Measurements from ENCODE around the gene TCERG1L.

TCERG1L gene

DNA sequence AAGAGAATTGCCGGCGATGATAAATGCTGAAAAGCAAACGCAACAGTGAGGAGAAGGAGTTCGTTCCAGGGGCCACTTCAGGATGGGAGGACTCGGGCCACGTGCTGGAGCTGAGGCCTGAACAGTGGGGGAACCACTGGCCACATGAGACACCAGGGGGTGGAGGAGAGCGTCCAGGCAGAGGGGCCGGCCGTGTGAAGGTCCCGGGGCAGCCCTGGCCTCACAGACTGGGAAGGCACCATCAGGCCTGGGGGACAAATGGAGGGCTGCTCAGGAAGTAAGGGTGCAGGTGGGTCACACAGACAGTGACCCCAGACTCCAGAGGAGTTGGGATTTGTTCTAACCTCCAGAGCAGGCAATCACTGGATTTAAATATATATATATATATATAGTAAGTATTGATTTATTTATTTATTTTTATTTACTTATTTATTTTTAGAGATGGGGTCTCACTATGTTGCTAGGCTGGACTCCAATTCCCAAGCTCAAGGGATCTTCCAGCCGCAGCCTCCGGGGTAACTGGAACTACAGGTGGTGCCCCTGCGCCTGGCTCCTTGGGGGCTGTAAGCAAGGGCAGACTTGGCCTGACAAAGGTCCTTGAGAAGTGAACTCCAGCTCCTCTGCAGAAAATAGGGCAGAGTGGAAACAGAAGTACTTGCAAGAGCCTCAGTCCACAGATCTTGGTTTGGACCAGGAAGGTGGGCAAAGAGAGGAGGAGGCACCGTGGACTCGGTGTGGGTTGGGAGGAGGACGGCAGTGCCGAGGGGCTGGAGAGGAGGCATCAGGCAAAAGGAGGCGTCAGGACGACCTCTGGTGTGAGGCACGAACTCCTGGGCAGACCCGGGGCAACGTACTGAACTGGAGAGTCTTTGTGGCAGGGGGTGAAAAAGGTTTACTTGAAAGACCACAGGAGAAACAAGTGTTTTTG lies 57.3 kb downstream of the TCERG1L start:
- TF ChIP-seq TAF1 (IDR thresholded peaks at IDR 0.05; ENCODE audit: borderline replicate concordance, low read depth, low read length) (no peak), POLR2A (IDR thresholded peaks at IDR 0.05; ENCODE audit: low read depth, low read length) (no peak), POLR2AphosphoS5 (IDR thresholded peaks at IDR 0.05; ENCODE audit: low read depth, low read length) (no peak)
- DNase-seq (ENCODE audit: insufficient read length) (no peak), FAIRE-seq (no peak)

DNA sequence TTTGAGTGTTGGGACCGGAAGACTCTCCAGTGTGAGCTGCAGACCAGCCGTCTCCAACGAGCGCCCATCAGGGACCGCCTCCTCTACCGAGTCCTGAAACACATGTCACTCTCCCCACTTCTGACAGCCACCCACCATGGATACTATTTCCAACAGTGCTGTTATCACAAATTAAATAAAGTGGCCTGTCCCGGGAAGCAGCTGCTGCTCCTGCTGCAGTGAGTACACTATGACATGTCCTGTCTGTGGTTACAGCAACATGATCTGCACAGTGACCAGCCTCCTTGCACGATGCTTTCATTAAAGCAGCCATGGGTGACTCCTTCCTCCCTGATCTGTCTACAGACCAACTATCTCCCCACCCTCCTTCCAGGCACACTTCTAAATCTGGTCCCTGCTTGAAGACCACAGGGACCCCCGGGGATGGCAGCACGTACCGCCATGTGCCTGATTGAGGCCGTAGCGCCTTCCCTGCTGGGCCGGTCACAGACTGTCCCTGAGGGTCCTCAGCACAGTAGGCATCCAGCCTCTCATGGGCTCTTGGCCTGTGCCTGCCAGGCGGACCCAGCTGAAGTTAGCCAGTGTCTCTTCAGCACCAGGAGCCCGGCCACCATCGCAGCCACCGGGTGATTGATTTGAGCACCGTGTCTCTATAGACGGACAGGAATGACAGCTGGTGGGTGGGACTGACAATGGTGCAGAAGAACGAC lies 58.8 kb downstream of the TCERG1L start:
- DNase-seq (ENCODE audit: insufficient read length), result no peak
- FAIRE-seq, result no peak
- no peak for TF ChIP-seq TAF1 (IDR thresholded peaks at IDR 0.05; ENCODE audit: borderline replicate concordance, low read depth, low read length)
- no peak for TF ChIP-seq POLR2AphosphoS5 (IDR thresholded peaks at IDR 0.05; ENCODE audit: low read depth, low read length)
- TF ChIP-seq POLR2A (IDR thresholded peaks at IDR 0.05; ENCODE audit: low read depth, low read length), result no peak

DNA sequence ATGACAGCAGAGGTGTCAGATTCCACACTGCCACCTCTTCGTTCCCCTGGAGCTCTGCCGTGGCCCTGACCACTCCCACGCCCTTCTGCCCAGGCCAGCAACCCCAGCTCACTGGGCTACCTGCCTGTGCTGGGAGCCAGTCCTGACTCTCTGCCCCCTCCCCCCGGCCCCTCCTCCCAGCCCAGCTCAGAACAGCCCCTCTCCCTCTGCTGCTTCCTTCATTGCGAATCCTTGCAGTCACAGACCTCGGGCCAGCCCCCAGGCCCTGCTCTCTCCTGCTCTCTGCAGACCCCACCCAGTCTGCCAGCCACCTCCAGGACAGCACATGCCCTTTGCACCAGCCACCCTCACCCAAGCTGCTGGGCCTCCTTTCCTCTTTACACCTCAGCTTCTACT lies 60.4 kb downstream of the TCERG1L start:
- TF ChIP-seq POLR2AphosphoS5 (IDR thresholded peaks at IDR 0.05; ENCODE audit: low read depth, low read length) (no peak), TAF1 (IDR thresholded peaks at IDR 0.05; ENCODE audit: borderline replicate concordance, low read depth, low read length) (no peak), POLR2A (IDR thresholded peaks at IDR 0.05; ENCODE audit: low read depth, low read length) (no peak)
- no peak for DNase-seq (ENCODE audit: insufficient read length)
- FAIRE-seq, result no peak

DNA sequence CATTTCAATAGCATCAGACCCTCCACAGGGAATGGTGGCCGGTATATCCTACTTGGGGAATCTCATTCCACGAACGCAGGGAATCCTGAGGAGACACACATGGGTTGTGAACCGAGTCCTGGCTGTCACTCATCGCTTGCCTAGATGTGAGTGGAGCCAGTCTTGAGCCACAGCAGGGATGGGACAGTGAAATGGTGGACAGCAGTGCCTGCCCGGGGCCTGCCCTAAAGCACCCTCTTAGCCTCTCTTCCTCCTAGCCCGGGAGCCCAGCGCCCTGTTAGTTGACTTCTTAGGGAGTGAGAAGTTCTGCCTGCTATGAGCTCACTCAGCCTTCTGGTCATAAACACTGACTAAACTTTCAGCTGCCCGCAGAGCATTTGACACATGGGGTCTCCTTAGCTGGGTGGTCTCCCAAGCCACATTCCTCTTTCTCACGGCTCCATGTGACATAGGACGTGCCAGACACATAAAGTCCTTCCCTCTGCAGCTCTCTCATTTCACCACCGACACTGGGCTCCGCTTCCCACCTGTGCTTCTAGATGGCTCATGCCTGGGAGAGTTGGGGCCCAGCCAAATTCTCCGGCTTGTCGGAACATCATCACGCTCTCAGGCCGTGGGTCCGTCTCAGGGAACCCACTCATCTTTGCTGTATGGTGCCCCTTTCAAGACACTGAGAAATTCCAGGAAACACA lies 60.9 kb downstream of the TCERG1L start:
- no peak for TF ChIP-seq TAF1 (IDR thresholded peaks at IDR 0.05; ENCODE audit: borderline replicate concordance, low read depth, low read length)
- no peak for TF ChIP-seq POLR2A (IDR thresholded peaks at IDR 0.05; ENCODE audit: low read depth, low read length)
- no peak for TF ChIP-seq POLR2AphosphoS5 (IDR thresholded peaks at IDR 0.05; ENCODE audit: low read depth, low read length)
- DNase-seq (ENCODE audit: insufficient read length), result no peak
- no peak for FAIRE-seq

DNA sequence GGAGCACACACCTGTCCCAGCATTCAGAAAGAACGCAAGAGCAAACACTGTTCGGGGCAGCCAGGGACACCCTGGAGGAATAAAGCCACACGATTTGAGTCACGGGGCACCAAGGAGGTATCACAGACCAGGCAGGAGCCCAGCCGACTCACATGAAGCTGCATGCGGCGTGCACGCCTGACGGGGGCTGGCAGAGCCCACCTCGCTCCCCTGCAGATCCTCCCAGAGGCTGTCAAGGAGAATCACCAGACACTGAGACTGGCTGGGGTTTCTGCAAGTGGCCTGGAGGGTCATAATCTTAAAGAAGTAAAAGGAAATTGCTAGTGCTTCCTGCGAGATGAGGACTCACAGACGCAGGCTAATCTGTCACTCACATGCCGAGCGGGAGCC lies 61.6 kb downstream of the TCERG1L start:
- no peak for DNase-seq (ENCODE audit: insufficient read length)
- no peak for TF ChIP-seq POLR2AphosphoS5 (IDR thresholded peaks at IDR 0.05; ENCODE audit: low read depth, low read length)
- no peak for TF ChIP-seq TAF1 (IDR thresholded peaks at IDR 0.05; ENCODE audit: borderline replicate concordance, low read depth, low read length)
- TF ChIP-seq POLR2A (IDR thresholded peaks at IDR 0.05; ENCODE audit: low read depth, low read length), result no peak
- no peak for FAIRE-seq

DNA sequence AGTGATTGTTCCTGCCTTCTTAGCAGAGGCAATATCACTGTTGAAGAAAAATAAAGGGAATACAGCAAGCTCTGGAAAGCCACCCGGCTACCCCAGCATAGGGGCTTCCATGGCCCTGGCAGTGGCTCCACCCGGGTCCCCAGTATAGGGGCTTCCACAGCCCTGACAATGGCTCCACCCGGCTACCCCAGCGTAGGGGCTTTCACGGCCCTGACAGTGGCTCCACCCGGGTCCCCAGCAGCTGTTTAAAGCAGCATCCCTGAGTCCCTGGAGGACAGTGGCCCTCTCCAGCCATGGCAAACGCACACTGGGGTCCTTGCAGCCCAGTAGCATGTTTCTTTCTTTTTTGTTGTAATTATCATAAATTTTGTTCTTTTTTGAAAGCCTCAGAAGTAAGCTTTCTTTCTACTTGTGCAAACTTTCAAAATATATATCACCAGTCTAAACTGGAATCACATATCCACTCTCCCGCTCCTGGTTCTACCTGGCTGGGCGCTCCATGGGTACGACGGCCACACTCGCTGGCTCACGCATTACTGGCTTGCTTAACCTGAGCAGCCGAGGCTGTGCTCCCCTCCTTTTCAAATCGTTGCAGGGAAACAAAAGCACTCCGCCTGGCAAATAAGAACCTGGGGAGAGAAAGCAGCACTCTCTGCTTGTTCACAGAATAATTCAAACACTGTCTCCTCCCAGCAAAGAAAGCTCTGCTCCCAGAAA lies 62.1 kb downstream of the TCERG1L start:
- no peak for FAIRE-seq
- DNase-seq (ENCODE audit: insufficient read length), result no peak
- no peak for TF ChIP-seq POLR2A (IDR thresholded peaks at IDR 0.05; ENCODE audit: low read depth, low read length)
- TF ChIP-seq TAF1 (IDR thresholded peaks at IDR 0.05; ENCODE audit: borderline replicate concordance, low read depth, low read length), result no peak
- no peak for TF ChIP-seq POLR2AphosphoS5 (IDR thresholded peaks at IDR 0.05; ENCODE audit: low read depth, low read length)

DNA sequence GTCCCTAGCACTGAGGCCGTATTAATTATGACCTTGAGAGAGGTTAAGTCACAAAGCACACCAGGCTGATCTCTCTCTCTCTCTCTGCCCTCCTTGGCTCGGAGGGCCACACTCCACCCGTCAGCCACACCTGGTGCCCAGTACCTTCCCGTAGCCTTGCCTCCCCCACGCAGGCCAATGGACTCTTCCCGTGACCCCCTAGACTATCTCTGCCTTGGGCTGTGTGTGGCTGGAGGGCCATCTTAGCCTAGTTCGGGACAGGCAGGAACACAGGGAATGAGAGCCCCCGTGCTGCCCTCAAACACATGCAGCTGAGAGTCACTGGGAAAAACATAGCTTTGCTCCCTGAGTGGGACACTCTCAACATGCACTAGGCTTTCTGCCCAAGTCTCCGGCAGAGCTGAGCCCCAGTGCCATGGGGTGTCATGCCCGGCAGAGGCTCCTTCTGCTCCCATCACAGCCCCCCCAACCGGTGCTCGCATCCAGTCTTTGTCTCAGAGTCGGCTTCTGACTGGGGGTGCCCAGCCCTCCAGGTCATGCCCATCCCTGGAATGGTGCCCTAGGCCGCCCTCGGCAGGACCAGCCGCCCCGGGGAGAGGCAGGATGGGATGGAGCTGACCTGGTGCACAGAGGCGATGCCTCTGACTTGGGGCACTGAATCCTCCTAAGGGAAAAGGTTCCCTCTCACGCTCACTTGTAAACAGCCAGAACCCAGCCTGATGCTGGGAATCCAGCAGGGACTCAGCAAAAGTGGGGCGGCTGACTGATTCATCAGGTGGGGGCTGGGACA lies 63.0 kb downstream of the TCERG1L start:
- DNase-seq (ENCODE audit: insufficient read length) (no peak), FAIRE-seq (no peak)
- no peak for TF ChIP-seq TAF1 (IDR thresholded peaks at IDR 0.05; ENCODE audit: borderline replicate concordance, low read depth, low read length)
- no peak for TF ChIP-seq POLR2AphosphoS5 (IDR thresholded peaks at IDR 0.05; ENCODE audit: low read depth, low read length)
- TF ChIP-seq POLR2A (IDR thresholded peaks at IDR 0.05; ENCODE audit: low read depth, low read length), result no peak

DNA sequence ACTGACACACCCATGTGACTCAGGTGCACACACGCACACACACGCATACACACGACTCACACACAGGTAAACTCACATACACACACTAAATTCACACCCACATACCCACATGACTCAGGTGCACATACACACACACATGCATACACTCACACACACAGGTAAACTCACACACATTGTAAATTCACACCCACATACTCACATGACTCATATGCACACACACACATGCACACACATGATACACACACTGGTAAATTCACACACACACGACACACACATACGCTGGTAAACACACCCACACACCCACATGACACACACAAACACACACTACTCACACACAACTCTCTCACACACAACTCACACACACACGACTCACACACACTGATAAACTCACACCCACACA lies 63.6 kb downstream of the TCERG1L start:
- DNase-seq (ENCODE audit: insufficient read length) (no peak), FAIRE-seq (no peak)
- TF ChIP-seq TAF1 (IDR thresholded peaks at IDR 0.05; ENCODE audit: borderline replicate concordance, low read depth, low read length), result no peak
- no peak for TF ChIP-seq POLR2A (IDR thresholded peaks at IDR 0.05; ENCODE audit: low read depth, low read length)
- TF ChIP-seq POLR2AphosphoS5 (IDR thresholded peaks at IDR 0.05; ENCODE audit: low read depth, low read length), result no peak

DNA sequence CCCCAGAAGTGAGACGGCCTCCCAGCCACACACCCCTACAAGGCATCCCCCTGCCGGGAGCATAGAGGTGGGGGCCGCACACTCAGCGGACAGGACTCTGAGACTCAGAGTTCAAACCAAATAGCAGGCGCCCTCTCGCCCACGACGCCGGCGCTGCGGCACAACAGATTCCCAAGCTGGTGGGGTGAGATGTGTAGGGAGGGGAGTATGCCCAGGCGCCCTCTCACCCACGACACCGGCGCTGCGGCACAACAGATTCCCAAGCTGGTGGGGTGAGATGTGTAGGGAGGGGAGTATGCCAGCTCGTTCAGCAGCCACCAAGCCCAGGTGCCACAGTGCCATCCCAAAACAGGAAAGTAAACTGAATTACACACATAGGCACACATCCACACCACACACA lies 64.7 kb downstream of the TCERG1L start:
- no peak for DNase-seq (ENCODE audit: insufficient read length)
- FAIRE-seq, result no peak
- TF ChIP-seq POLR2AphosphoS5 (IDR thresholded peaks at IDR 0.05; ENCODE audit: low read depth, low read length) (no peak), TAF1 (IDR thresholded peaks at IDR 0.05; ENCODE audit: borderline replicate concordance, low read depth, low read length) (no peak), POLR2A (IDR thresholded peaks at IDR 0.05; ENCODE audit: low read depth, low read length) (no peak)

DNA sequence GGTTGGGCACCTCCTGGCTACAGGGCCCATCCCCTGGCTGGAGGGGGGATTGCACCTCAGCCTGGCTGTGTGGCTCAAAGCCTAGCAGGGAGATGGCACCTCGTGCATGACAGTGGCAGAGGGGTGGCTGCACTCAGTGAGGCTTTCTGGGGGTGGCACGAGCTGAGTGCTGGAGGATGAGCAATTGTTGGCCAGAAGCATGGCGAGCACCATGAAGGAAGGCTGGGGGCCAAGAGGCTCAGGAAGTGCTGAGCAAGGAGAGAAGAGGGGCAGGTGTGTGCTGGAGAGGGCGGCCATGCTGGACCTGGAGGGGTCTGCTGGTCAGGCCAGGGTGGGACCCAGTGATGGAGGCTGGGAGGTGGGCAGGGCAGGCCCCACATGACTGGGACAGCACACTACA lies 65.4 kb downstream of the TCERG1L start:
- DNase-seq (ENCODE audit: insufficient read length) (no peak), FAIRE-seq (no peak)
- TF ChIP-seq POLR2A (IDR thresholded peaks at IDR 0.05; ENCODE audit: low read depth, low read length) (no peak), TAF1 (IDR thresholded peaks at IDR 0.05; ENCODE audit: borderline replicate concordance, low read depth, low read length) (no peak), POLR2AphosphoS5 (IDR thresholded peaks at IDR 0.05; ENCODE audit: low read depth, low read length) (no peak)
